Spinal cord (tissue), 10 donors: ENCODE measurements around the gene C11orf68. TPM values are rescaled to one million over a fixed set of nuclear protein-coding genes. Genes with fewer than 3 reads are reported as not detected.

Experiments
- DNase-seq, 6 donors: peaks; one replicate each; pipeline versions ENCODE4 v3.0.0 to v3.0.0-alpha.2; 2013 to 2015; ENCODE audit warnings: low spot score in 6 of 6, low read depth in 4 of 6
- H3K27ac ChIP-seq: one replicate; pipeline ENCODE4 v1.5.1; 2013; ENCODE audit warnings: low read depth, low read length, control low read depth
- H3K27me3 ChIP-seq: one replicate; pipeline ENCODE4 v1.6.1; 2013; ENCODE audit warnings: low read length; ENCODE audit not compliant: control insufficient read depth, insufficient read depth
- H3K36me3 ChIP-seq: one replicate; pipeline ENCODE4 v1.6.1; 2013; ENCODE audit warnings: low read length; ENCODE audit not compliant: control insufficient read depth, insufficient read depth
- H3K4me1 ChIP-seq: one replicate; pipeline ENCODE4 v1.6.1; 2013; ENCODE audit warnings: low read length; ENCODE audit not compliant: control insufficient read depth, insufficient read depth
- H3K4me3 ChIP-seq: one replicate; pipeline ENCODE4 v1.5.1; 2013; ENCODE audit warnings: low read depth, low read length, control low read depth
- H3K9me3 ChIP-seq: one replicate; pipeline ENCODE4 v1.6.1; 2013; ENCODE audit warnings: low read length; ENCODE audit not compliant: control insufficient read depth, insufficient read depth
- WGBS: methylation state at CpG from one replicate; pipeline ENCODE4 v1.1.5; 2013; ENCODE audit warnings: missing lambda C conversion rate; ENCODE audit not compliant: insufficient coverage; 5-methylcytosine and 5-hydroxymethylcytosine counted together
- polyA plus RNA-seq, 2 donors: library from polyadenylated mRNA; unstranded; fragments of 120-200 nt; gene quantifications; one replicate each; pipeline ENCODE4 v1.2.1, GENCODE V29; 2013; ENCODE audit not compliant: insufficient read length in 2 of 2
- total RNA-seq, 2 donors: library from RNA; depleted of rRNA in 1 of 2; stranded (reverse); fragments of 120-200 nt in 1 of 2; fragments of >200 nt in 1 of 2; gene quantifications; one replicate each; pipeline versions ENCODE4 v1.2.3 to v1.2.4, GENCODE V29; 2013 to 2014
- donor health status: healthy.

C11orf68 gene
- total and polyA plus RNA-seq, 4 donors = 13.9 to 66.2 (median 41.4) TPM

GRCh38 chr11:65906602-65907001 lies 12.3 kb downstream of the C11orf68 start:
- Histone ChIP-seq H3K4me1 (peaks cover 5% of the 10 kb centered on the region), H3K36me3 (no peaks in the 10 kb centered on the region), H3K9me3 (no peaks in the 10 kb centered on the region), H3K27me3 (peaks cover 21% of the 10 kb centered on the region), H3K27ac (no peak overlapping the region), H3K4me3 (no peak overlapping the region)
- no peak for DNase-seq
- 92% methylated on average over 4 of the region's 5 CpGs for WGBS

GRCh38 chr11:65903715-65904114 lies 15.1 kb downstream of the C11orf68 start:
- H3K27me3 ChIP-seq = peaks cover 50% of the 10 kb centered on the region
- 75% methylated on average over 8 of the region's 8 CpGs for whole genome bisulfite sequencing

GRCh38 chr11:65903068-65903481 lies 15.8 kb downstream of the C11orf68 start:
- DNase-seq = no peak
- no peaks in the 10 kb centered on the region for H3K36me3 ChIP-seq
- no peaks in the 10 kb centered on the region for H3K9me3 ChIP-seq
- no peak overlapping the region for H3K4me3 ChIP-seq
- peaks cover 18% of the 10 kb centered on the region for H3K4me1 ChIP-seq
- no peak overlapping the region for H3K27ac ChIP-seq
- 11% methylated on average over 4 of the region's 5 CpGs for WGBS
- H3K27me3 ChIP-seq = peaks cover 55% of the 10 kb centered on the region

More at GRCh38 chr11:65903715-65904114, 15.1 kb downstream of the C11orf68 start:
- Histone ChIP-seq H3K4me1 (peaks cover 18% of the 10 kb centered on the region), H3K27ac (no peak overlapping the region), H3K36me3 (no peaks in the 10 kb centered on the region), H3K9me3 (no peaks in the 10 kb centered on the region), H3K4me3 (no peak overlapping the region)
- no peak for DNase-seq

- H3K36me3 ChIP-seq = no peaks in the 10 kb centered on the region
- peaks cover 68% of the 10 kb centered on the region for H3K27me3 ChIP-seq
- H3K9me3 ChIP-seq = no peaks in the 10 kb centered on the region
- H3K4me3 ChIP-seq = peak overlapping the region; percentile 18
- peaks cover 18% of the 10 kb centered on the region for H3K4me1 ChIP-seq
- no CpG with 5 or more reads among the region's 11 CpGs for WGBS
- no peak overlapping the region for H3K27ac ChIP-seq
- DNase-seq = no peak
These were observed 18.0 kb downstream of the C11orf68 start for GRCh38 chr11:65900899-65901180.

- DNase-seq = peak in 2 of 6 donors; percentile 29 to 59
- WGBS = under 1% methylated on average over 72 of the region's 80 CpGs
- Histone ChIP-seq H3K9me3 (no peaks in the 10 kb centered on the region), H3K27ac (no peak within 1 kb of the TSS), H3K4me3 (peak within 1 kb of the TSS; percentile 18), H3K27me3 (peaks cover 70% of the 10 kb centered on the region), H3K36me3 (no peaks in the 10 kb centered on the region), H3K4me1 (peaks cover 18% of the 10 kb centered on the region)
These were observed 18.6 kb downstream of the C11orf68 start, which contains the start of gene FOSL1 for GRCh38 chr11:65900125-65900898. Gene FOSL1 (minus strand): TSS chr11:65900388. CDS start chr11:65900339, 49 bp downstream.

- 2% methylated on average over 74 of the region's 78 CpGs for WGBS
- H3K4me1 ChIP-seq = peaks cover 18% of the 10 kb centered on the region
- H3K27ac ChIP-seq = no peak overlapping the region
- H3K4me3 ChIP-seq = no peak overlapping the region
- H3K27me3 ChIP-seq = peaks cover 70% of the 10 kb centered on the region
- no peaks in the 10 kb centered on the region for H3K36me3 ChIP-seq
- no peak for DNase-seq
- H3K9me3 ChIP-seq = no peaks in the 10 kb centered on the region
These were observed 19.3 kb downstream of the C11orf68 start for GRCh38 chr11:65899356-65900124.

GRCh38 chr11:65898656-65899355 lies 20.1 kb downstream of the C11orf68 start:
- no peaks in the 10 kb centered on the region for H3K36me3 ChIP-seq
- H3K9me3 ChIP-seq = no peaks in the 10 kb centered on the region
- H3K4me3 ChIP-seq = no peak overlapping the region
- peaks cover 21% of the 10 kb centered on the region for H3K4me1 ChIP-seq
- no peak overlapping the region for H3K27ac ChIP-seq
- DNase-seq = no peak
- peaks cover 70% of the 10 kb centered on the region for H3K27me3 ChIP-seq
- WGBS = 21% methylated on average over 27 of the region's 28 CpGs

GRCh38 chr11:65897020-65897471 lies 21.8 kb downstream of the C11orf68 start:
- H3K27me3 ChIP-seq = peaks cover 58% of the 10 kb centered on the region
- H3K9me3 ChIP-seq = no peaks in the 10 kb centered on the region
- H3K36me3 ChIP-seq = no peaks in the 10 kb centered on the region
- H3K27ac ChIP-seq = no peak overlapping the region
- peaks cover 38% of the 10 kb centered on the region for H3K4me1 ChIP-seq
- no peak for DNase-seq
- 94% methylated on average over 4 of the region's 4 CpGs for WGBS
- H3K4me3 ChIP-seq = no peak overlapping the region
